ENCODE data around the gene CYP11A1. TPM values are rescaled to one million over a fixed set of nuclear protein-coding genes. Genes with fewer than 3 reads are reported as not detected.

Gene CYP11A1
- total RNA-seq, 1 donor from 2014 or later: not detected

GRCh38 chr15:74409225-74409624 is 41.8 kb upstream of the CYP11A1 start:
- DNase-seq (no peak), ATAC-seq (ENCODE audit: low read depth) (no peak)
- ChIA-PET POLR2A (interaction anchor here (0.9 to 1.9 kb wide), 5 partner anchors 9 to 25 kb away, joined by 3 to 7 read pairs (median 5); no protein-coding TSS in a partner anchor), CTCF (interaction anchor here (0.9 to 1.5 kb wide), 2 partner anchors 12 to 29 kb away, joined by 3 read pairs; no protein-coding TSS in a partner anchor)
- no peak overlapping the region for H3K27ac Mint-ChIP-seq
- peaks cover 55% of the 10 kb centered on the region for H3K4me1 Mint-ChIP-seq
- H3K36me3 Mint-ChIP-seq (ENCODE audit: low read depth): peaks cover 66% of the 10 kb centered on the region
- TF ChIP-seq CTCF (IDR thresholded peaks at IDR 0.05): no peak
- no peak overlapping the region for H3K4me3 Mint-ChIP-seq
- H3K27me3 Mint-ChIP-seq: no peaks in the 10 kb centered on the region
- no peaks in the 10 kb centered on the region for H3K9me3 Mint-ChIP-seq
- intact Hi-C loops (cut with micrococcal nuclease): no loop called here

GRCh38 chr15:74408815-74409214 is 41.4 kb upstream of the CYP11A1 start:
- H3K4me3 Mint-ChIP-seq: no peak overlapping the region
- peaks cover 62% of the 10 kb centered on the region for H3K36me3 Mint-ChIP-seq (ENCODE audit: low read depth)
- H3K27me3 Mint-ChIP-seq: no peaks in the 10 kb centered on the region
- no peak for DNase-seq
- no peaks in the 10 kb centered on the region for H3K9me3 Mint-ChIP-seq
- ATAC-seq (ENCODE audit: low read depth): no peak
- no peak for TF ChIP-seq CTCF (IDR thresholded peaks at IDR 0.05)
- ChIA-PET POLR2A (interaction anchor here (0.9 to 1.5 kb wide), 4 partner anchors 9 to 24 kb away, joined by 3 to 7 read pairs (median 4); no protein-coding TSS in a partner anchor), CTCF (interaction anchor here (0.9 kb wide), 1 partner anchor 12 kb away, joined by 3 read pairs; no protein-coding TSS in a partner anchor)
- peaks cover 59% of the 10 kb centered on the region for H3K4me1 Mint-ChIP-seq
- intact Hi-C loops (cut with micrococcal nuclease): no loop called here
- H3K27ac Mint-ChIP-seq: peak overlapping the region; percentile 75

GRCh38 chr15:74408385-74408784 is 40.9 kb upstream of the CYP11A1 start:
- H3K4me1 Mint-ChIP-seq: peaks cover 63% of the 10 kb centered on the region
- POLR2A ChIA-PET: interaction anchor here (0.9 to 16.5 kb wide), 3 partner anchors 11 to 24 kb away, joined by 3 to 563 read pairs (median 7); no protein-coding TSS in a partner anchor
- H3K36me3 Mint-ChIP-seq (ENCODE audit: low read depth): peaks cover 58% of the 10 kb centered on the region
- no peaks in the 10 kb centered on the region for H3K9me3 Mint-ChIP-seq
- DNase-seq (no peak), ATAC-seq (ENCODE audit: low read depth) (no peak)
- no peak overlapping the region for H3K4me3 Mint-ChIP-seq
- CTCF ChIA-PET: no interaction called here
- H3K27ac Mint-ChIP-seq: peak overlapping the region; percentile 75
- no peak for TF ChIP-seq CTCF (IDR thresholded peaks at IDR 0.05)
- no peaks in the 10 kb centered on the region for H3K27me3 Mint-ChIP-seq
- intact Hi-C loops (cut with micrococcal nuclease): no loop called here

- POLR2A ChIA-PET: interaction anchor here (1.0 to 16.5 kb wide), 3 partner anchors 10 to 23 kb away, joined by 3 to 563 read pairs (median 164); partner anchors contain the start of gene SEMA7A
Observed at GRCh38 chr15:74406992-74407705, 39.7 kb upstream of the CYP11A1 start.

More at GRCh38 chr15:74406992-74407705, 39.7 kb upstream of the CYP11A1 start:
- H3K27ac Mint-ChIP-seq: peak overlapping the region; percentile 30
- no peaks in the 10 kb centered on the region for H3K27me3 Mint-ChIP-seq
- peaks cover 46% of the 10 kb centered on the region for H3K36me3 Mint-ChIP-seq (ENCODE audit: low read depth)
- no peak for DNase-seq
- ATAC-seq (ENCODE audit: low read depth): no peak
- intact Hi-C loops (cut with micrococcal nuclease): no loop called here
- TF ChIP-seq CTCF (IDR thresholded peaks at IDR 0.05): no peak
- H3K9me3 Mint-ChIP-seq: no peaks in the 10 kb centered on the region
- CTCF ChIA-PET: no interaction called here
- H3K4me3 Mint-ChIP-seq: no peak overlapping the region
- peaks cover 71% of the 10 kb centered on the region for H3K4me1 Mint-ChIP-seq
